ENCODE results near the gene MED26. TPM values are rescaled to one million over a fixed set of nuclear protein-coding genes. Genes with fewer than 3 reads are reported as not detected.

MED26 gene
- total RNA-seq, 2 donors from 2014 or later, result 9.0 to 10.4 TPM

DNA sequence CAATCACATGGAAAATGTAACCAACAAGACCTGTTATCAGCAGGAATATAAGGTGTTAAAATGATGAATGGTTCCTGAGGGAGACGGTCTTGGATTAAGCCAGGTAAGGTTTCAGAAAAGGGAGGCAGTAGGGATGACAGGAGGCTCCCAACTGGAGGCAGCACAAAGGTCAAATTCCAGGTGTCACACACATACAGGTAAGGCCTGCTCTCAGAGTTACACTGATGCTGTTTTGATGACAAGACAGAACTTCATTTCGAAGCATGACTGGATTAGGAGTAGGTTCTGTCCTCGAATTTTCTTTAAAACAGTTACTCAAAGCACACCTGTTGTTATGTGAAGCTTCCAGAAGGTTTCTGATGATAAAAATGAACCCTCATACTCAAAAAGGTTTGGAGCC lies 7.4 kb downstream of the MED26 start:
- peak; percentile 61 for ATAC-seq
- intact Hi-C loops (cut with DNase I, micrococcal nuclease), result no loop called here
- no peak for DNase-seq

DNA sequence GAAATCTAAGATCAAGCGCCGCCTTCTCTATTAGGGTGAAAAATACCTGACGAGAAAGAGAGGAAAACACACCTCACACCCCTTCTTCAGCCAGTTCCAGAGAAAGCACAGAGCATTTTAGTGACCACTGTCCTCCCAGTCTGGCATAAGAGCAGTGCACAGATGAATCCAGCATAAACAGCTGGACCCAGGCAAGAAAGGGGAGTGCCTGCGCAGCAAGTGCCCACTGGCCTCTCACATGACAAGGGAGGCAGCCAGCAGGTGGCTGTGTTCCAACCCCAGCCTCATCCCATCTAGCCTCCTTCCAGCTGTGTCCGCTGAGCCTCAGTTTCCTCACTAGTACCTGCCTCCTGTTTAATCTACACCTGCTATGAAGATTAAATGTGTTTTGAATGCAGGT lies 8.0 kb downstream of the MED26 start:
- ATAC-seq, result no peak
- intact Hi-C loops (cut with DNase I, micrococcal nuclease), result no loop called here
- no peak for DNase-seq

DNA sequence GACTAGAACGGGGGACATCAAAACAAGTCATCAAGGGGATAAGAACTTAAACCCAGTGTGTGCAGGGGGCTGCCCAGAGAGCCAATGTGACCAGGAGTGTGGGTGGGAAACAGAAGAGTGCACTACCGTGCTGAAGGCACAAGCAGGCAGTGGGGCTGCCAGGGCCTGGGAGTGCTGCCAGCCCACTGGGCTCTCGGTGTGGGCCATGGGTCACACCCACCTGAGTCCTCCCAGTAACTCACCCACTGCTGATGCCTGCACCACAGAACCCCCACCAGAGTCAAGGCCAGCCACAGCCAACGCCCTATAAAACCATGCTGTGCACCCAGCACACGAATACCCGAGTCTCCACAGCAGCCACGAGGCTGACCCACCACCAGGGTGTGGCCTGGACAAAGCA lies 8.5 kb downstream of the MED26 start:
- DNase-seq (no peak), ATAC-seq (no peak)
- intact Hi-C loops (cut with DNase I, micrococcal nuclease), result no loop called here

DNA sequence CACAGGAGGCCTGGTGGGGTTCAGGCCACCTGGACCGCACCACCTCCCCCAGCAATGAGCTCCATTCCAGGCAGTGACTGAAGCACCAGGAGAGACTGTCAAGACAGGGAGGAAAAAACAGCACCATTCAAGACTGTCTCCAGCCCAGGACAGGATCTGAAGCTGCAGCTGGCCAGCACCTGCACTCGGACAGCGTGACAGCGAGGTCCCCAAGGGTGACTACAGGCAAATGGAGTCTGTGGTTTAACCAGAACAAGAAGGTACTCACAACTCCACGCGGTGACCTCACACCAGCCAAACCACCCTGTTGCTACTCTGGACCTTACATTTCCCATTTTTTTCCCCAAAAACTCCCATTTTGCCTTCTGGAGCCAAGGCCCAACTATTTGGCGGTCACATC lies 9.8 kb downstream of the MED26 start:
- DNase-seq (no peak), ATAC-seq (no peak)
- intact Hi-C loops (cut with DNase I, micrococcal nuclease), result no loop called here

DNA sequence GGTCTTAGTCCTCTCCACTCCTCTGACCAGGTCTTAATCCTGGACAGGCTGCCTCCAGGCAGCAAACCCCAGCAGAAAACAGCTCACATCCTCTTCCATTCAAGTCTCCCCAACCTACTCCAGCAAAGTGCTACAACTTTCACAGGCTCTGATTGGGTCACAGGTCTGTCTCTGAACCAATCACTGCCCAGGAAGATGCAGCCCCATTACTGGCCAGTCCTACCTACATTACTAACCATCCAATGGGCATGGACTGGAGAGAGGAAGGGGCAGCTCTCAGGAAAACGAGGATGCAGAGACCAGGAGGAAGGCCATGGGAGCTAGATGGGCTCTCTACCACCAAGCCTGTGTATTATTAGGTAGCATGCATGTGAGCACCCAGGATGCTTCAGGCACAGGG lies 12.2 kb downstream of the MED26 start:
- no peak for DNase-seq
- no peak for ATAC-seq
- intact Hi-C loops (cut with DNase I, micrococcal nuclease), result no loop called here

DNA sequence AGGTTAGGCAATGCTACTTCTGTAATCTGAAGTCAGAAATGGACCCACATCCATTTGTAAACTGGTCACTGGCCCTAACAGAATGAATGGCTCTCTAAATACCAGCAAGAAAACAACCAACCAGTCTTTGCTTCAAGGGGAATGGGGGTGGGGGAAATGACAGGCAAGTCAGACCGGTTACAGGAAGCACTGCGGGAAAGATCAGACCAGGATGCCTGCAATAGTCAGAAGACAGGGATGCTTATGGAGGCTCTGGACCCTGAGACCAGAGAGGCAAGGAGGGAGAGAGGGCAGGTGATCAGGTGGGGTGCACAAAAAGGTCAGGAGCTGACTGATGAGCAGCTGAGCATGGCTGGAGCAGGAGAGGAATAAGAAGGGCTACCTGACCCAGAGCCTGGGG lies 13.1 kb downstream of the MED26 start:
- intact Hi-C loops (cut with DNase I, micrococcal nuclease), result no loop called here
- DNase-seq, result no peak

DNA sequence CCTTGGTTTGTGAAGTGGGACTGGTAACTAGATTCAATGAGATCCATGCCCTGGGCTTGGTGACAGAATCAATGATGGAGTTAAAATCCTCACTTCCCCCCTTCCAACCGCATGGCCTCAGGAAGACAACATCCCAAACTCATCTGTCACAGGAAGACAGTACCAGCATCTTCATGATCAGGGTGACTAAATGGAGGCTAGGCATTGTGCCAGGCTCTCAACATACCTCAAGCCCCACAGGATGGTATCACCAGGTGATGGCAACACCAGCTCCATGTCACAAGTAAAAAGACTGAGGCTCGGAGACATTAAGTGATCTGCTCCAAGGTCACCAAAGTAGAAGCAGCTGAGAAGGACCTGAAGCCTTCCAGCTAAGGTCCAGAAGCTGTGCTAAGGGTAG lies 14.2 kb downstream of the MED26 start:
- no peak for ATAC-seq
- DNase-seq, result no peak
- intact Hi-C loops (cut with DNase I, micrococcal nuclease), result no loop called here

More for the DNA sequence above, 13.1 kb downstream of the MED26 start:
- no peak for ATAC-seq

DNA sequence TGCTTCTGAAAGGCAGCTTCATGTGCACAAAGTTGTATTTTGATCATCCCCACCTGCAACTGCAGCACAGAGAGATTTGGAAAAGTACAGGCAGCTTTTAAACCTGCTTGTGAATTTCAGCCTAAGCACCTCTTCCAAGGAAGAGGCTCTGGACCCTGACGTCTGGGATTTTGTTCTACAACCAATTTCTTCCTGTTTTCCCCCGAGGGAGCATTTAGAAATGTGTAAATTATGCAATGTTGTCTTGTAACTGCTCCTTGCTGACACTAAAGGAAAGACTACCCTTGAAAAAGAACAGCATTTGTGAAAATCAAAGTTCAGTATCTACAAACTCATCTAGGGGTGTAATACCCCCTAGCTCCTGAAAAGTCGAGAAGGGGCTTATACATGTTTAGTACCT lies 15.4 kb downstream of the MED26 start:
- ATAC-seq (no peak), DNase-seq (no peak)
- intact Hi-C loops (cut with DNase I, micrococcal nuclease), result no loop called here

DNA sequence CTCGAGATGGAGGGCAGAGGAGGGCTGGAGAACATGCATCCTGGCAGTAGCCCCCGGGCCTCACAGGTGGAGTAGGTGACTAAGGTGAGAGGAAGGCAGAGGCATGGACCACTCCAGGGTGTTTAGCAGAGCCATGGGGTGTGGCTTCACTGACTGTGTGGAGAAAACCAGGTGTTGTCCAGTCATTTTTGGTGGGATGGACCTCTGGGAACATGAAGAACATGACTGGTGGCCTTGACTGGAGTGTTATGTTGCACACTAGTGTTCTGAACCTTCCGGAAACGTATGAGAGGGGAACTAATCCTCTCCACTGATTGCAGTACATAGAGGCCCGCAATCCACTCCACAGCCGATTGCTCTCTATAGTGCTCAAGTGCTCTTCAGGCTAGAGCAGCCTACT lies 16.9 kb downstream of the MED26 start:
- intact Hi-C loops (cut with DNase I, micrococcal nuclease), result no loop called here
- ATAC-seq (no peak), DNase-seq (no peak)

DNA sequence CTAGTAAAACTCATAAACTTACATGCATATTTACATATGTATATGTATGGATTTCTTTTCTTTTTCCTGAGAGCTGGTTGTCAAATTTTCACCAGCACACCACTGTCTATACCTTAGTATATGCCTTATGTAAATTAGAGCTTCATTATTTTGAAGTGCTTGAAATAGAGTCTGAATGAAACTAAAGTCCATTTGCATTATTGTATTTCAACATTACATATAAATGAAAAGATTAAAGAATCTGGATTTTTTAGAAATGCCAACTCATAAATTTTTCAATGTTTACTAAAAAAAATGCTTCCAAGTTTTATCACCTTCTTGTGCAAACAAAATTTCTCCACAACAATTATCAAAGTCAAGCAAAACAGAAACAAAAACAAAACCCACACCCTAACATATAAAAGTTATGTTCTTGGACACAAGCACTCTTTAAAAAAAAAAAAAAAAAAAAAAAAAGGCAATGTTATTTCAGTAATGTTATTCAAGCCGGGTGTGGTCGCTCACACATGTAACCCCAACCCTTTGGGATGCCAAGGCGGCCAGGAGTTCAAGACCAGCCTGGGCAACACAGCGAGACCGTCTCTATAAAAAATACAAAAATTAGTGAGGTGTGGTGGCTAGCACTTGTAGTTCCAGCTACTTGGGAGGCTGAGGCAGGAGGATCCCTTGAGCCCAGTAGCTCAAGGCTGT lies 18.3 kb downstream of the MED26 start:
- intact Hi-C loops (cut with DNase I, micrococcal nuclease), result no loop called here
- ATAC-seq (no peak), DNase-seq (no peak)

DNA sequence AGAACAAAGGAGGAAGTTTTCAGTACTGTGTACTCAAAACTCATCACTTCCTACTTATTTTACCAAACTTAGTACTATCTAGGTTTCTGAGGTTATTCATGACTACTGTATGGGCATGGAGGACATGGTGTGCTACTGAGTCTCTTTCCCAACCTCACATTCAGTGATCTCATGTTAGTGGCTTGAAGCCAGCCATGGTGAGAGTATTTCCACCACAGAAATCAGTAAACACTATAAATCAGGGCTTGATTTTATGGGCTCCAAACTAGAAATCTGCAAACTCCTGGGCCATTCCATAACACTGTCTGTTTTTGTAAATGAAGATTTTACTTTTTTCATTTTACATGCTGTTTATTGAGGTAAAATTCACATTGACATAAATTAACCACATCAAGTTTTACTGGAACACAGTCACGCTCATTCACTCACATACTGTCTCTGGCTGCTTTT lies 19.7 kb downstream of the MED26 start:
- intact Hi-C loops (cut with DNase I, micrococcal nuclease), result no loop called here
- DNase-seq (peak in 1 of 2 donors; percentile 60), ATAC-seq (peak; percentile 66)

DNA sequence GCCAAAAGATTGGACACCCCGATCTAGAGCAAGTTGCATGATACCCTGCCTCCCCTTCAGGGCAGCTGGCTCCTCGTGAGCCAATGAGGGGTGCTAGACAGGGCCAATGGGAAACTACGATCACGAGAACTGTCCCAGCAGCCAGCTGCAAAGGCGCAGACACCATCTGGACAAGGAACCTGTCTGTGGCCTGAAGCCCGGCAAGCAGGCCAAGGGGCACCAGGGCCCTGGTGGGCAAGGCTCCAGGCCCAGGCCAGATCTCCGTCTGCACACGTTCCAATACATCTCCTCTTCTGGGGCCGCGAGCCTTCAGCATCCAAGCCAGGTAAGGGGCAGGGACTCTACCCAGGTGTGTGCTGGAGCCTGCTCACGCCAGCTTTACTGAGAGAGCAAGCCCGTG lies 20.2 kb downstream of the MED26 start:
- DNase-seq (no peak), ATAC-seq (no peak)
- intact Hi-C loops (cut with DNase I, micrococcal nuclease), result no loop called here

DNA sequence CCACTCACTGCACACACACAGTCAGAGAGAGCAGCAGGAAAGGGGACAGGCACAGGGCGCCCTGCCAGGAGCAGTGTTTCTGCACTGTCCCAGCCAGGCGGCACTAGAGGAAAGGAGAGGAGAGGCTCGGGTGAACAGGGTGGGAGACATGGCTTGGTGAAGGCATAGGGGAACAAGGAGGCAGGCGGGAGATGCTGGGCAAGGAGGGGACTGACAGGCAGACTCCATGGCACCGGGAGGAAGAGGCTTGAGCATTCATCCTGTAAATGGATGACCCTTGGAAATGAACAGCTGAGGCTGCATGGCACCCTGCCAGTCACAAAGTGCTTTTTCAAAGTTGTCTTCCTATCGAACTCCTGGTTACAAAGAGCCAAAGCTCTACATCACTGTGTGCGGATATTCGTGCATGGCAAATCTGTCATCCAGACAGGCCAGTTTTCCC lies 22.4 kb downstream of the MED26 start:
- ATAC-seq, result no peak
- intact Hi-C loops (cut with DNase I, micrococcal nuclease), result no loop called here
- DNase-seq, result no peak

DNA sequence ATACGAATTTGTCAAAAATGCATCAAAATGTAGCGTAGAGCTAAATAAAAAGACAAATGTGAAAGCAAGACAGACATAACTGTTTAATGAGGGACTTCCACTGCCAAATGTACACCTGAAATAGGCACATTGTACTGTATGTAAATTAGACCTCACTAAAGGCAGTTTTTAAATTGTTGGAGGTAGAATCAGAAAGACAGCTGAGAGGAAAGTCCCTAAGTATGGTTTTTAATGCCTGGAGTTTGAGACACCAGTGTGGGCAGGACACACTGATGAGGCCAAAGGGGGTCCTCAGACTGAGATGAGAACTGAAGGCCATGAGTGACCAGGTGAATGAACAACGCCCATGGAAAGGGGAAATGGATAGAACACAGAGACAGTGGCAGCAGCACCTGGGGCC lies 22.9 kb downstream of the MED26 start:
- ATAC-seq, result no peak

DNA sequence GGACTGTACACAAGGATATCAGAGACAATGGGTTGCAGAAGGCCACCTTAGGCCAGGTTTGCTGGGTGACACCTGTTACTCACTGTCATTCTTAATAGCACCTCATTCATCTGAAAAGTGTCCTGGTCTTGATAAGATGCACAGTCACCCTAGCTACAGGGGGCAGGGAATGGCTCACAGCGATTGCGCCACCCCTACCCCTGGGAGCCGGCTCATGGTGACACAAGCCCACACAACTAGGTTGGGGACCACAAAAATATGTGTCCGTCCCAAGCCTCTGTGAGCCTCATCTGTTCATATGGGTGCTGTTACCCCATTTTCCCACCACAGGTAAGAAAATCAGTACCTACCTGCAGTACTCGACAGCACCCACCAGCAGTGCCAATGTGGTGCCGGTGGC lies 23.4 kb downstream of the MED26 start:
- intact Hi-C loops (cut with DNase I, micrococcal nuclease), result no loop called here
- DNase-seq (no peak), ATAC-seq (no peak)

More for the DNA sequence above, 22.9 kb downstream of the MED26 start:
- intact Hi-C loops (cut with DNase I, micrococcal nuclease), result no loop called here
- DNase-seq, result no peak

DNA sequence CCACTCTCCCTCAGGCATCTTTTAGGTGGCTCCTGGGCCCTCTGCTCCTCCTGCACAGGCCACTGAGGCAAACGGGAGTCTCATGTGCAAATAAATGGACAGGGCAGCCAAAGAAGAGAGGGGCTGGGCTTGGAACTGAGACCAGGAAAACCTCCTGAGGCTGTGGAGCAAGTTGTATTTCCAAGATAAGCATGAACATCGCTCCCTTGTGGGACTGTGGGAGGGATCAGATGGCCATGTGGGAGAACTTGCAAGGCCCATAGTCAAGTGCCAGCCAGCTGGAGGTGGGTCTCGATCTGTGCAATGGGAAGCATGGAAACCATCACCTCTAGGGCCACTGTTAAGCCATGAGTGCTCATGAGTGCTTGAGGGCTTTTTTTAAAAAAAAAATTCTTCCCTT lies 24.9 kb downstream of the MED26 start:
- no peak for ATAC-seq
- intact Hi-C loops (cut with DNase I, micrococcal nuclease), result no loop called here
- DNase-seq, result no peak

DNA sequence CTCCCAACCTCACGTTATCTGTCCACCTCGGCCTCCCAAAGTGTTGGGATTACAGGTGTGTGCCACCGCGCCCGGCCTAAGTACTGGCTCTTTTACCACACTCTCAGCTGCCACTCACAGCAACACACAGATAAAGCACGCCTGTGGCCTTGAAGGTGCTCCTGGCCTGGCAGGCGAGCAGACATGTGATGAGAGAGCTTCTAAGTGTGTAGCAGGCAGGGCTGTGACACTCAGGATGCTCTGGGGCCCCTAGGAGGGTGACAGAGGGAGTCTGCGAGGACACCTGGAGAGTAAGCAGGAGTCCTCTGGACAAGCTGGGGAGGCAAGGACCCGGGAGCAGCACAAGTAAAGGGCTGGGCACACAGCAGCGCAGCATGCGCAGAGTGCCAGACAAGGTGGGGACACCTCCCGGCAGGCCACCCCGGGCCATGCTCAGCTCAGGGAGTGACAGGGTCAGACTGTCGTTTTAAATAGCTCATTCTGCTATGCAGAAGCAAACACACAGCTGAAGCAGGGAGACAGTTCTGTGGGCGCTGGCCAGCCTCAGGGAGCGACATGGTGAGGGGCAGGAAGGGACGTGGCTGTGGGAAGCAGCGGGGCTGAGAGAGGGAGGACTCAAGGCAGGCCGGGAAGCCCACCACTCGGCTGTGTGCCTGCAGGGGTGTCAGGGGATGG lies 26.5 kb downstream of the MED26 start:
- intact Hi-C loops (cut with DNase I, micrococcal nuclease), result no loop called here
- ATAC-seq, result no peak
- DNase-seq, result no peak

DNA sequence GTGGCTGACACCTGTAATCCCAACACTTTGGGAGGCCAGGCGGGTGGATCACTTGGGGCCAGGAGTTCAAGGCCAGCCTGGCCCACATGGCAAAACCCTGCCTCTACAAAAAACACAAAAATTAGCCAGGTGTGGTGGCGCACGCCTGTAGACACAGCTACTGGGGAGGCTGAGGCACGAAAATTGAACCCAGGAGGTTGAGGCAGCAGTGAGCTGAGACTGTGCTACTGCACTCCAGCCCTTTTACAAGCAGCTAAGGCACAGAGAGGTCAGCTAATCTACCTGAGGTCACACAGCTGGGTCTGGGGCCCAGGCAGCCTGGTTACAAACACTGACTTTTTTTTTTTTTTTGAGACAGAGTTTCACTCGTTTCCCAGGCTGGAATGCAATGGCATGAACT lies 27.2 kb downstream of the MED26 start:
- intact Hi-C loops (cut with DNase I, micrococcal nuclease), result no loop called here
- ATAC-seq (no peak), DNase-seq (no peak)

DNA sequence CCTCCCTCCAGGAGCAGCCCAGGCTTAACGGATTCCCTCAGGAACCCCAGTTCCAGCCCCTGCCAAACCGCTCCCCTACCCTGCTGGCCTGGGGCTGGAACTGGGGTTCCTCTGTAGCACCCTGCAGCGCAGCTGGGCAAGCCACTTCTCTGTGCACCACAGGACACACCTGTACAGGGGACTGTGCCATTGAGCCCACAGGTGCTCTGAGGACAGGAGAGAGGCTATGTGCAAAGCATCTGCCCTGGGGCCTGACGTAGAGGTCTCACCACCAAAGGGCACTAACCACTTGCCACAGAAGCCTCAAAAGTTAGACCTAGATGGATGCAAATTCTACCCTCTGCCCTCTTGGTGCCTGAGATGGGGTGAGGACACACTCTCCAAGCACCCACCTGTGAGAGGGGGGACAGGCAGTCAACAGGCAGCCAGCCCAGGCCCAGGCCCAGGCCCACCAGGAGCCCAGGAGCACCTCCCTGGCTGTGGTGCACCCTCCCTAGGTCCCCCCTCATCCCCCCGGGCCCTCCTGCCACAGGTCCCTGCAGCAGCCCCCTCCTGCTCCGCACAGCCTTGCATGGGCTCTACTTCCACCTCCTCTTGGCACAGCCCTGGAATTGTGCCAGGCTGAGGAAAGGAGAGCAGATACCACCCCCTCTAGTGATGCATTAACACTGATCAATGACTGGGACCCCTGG lies 28.2 kb downstream of the MED26 start:
- intact Hi-C loops (cut with DNase I, micrococcal nuclease), result no loop called here
- no peak for ATAC-seq

DNA sequence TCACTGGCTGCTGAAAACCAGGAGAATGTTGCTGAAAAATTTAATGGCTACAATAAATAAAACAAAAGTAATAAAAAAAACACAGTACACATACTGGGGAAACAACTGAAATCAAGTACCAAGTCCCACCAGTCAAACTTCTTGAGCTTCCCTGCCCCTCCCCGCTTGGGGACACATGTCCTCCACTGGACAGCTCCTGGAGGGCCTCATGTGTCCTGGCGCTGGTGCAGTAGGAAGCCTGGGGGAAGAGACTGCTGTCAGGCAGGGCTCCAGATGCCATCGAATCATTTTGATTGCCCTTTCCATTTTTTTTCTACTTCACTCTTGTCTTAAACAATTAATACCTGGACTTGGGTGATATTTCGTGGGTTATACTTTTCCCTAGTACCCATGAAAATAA lies 29.2 kb downstream of the MED26 start:
- DNase-seq (no peak), ATAC-seq (no peak)
- intact Hi-C loops (cut with DNase I, micrococcal nuclease), result no loop called here

More for the DNA sequence above, 28.2 kb downstream of the MED26 start:
- no peak for DNase-seq
